MM.1S (cell line): Measurements from ENCODE around the gene COLEC12.

Experiments used
- EZH2phosphoT487 ChIP-seq: fragments of 300-600 bp; sonication (generic); IDR thresholded peaks from 2 replicates; pipeline ENCODE4 v1.6.1; 2018; ENCODE audit warnings: antibody characterized with exemption, low read length
- TF ChIP-seq, protein P1 (sequence below): fragments of 300-600 bp; sonication (generic); IDR thresholded peaks from 2 replicates; pipeline ENCODE4 v1.5.1; 2016; ENCODE audit warnings: antibody characterized with exemption, low read length, mixed read lengths

- TF ChIP-seq, protein P1, sequence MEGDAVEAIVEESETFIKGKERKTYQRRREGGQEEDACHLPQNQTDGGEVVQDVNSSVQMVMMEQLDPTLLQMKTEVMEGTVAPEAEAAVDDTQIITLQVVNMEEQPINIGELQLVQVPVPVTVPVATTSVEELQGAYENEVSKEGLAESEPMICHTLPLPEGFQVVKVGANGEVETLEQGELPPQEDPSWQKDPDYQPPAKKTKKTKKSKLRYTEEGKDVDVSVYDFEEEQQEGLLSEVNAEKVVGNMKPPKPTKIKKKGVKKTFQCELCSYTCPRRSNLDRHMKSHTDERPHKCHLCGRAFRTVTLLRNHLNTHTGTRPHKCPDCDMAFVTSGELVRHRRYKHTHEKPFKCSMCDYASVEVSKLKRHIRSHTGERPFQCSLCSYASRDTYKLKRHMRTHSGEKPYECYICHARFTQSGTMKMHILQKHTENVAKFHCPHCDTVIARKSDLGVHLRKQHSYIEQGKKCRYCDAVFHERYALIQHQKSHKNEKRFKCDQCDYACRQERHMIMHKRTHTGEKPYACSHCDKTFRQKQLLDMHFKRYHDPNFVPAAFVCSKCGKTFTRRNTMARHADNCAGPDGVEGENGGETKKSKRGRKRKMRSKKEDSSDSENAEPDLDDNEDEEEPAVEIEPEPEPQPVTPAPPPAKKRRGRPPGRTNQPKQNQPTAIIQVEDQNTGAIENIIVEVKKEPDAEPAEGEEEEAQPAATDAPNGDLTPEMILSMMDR = no peak
- TF ChIP-seq EZH2phosphoT487 = no peak
Measured at GRCh38 chr18:424668-425067, 75.8 kb downstream of the COLEC12 start.
